Kidney epithelial cell (primary cell): Measurements from ENCODE around the gene ARHGAP29. TPM values are rescaled to one million over a fixed set of nuclear protein-coding genes. Genes with fewer than 3 reads are reported as not detected.

ENCODE experiments used
- DNase-seq: peaks from one replicate; pipeline ENCODE4 v3.0.0-alpha.2; 2010; ENCODE audit warnings: low read depth
- H3K27me3 ChIP-seq: 2 replicates; pipeline ENCODE4 v1.6.0; 2011; ENCODE audit warnings: low read length; ENCODE audit not compliant: control insufficient read depth, insufficient read depth
- H3K36me3 ChIP-seq: 2 replicates; pipeline ENCODE4 v1.5.1; 2011; ENCODE audit warnings: low read length; ENCODE audit not compliant: control insufficient read depth, insufficient read depth
- H3K4me3 ChIP-seq: 2 replicates; pipeline ENCODE4 v1.5.1; 2011; ENCODE audit warnings: low read depth, mild to moderate bottlenecking, control low read depth, low read length
- CTCF ChIP-seq: IDR thresholded peaks from 2 replicates; pipeline ENCODE4 v1.5.1; 2011; ENCODE audit warnings: mild to moderate bottlenecking, moderate library complexity, low read length, control low read depth, inconsistent platforms; ENCODE audit not compliant: insufficient read depth, poor library complexity, severe bottlenecking
- total RNA-seq: library from RNA; depleted of rRNA; stranded (reverse); fragments of >200 nt; gene quantifications from 2 replicates; pipeline ENCODE4 v1.2.3, GENCODE V29; 2015

The ARHGAP29 gene
- total RNA-seq, 1 donor from 2014 or later: 82.3 TPM

GRCh38 chr1:94245747-94246438 lies 8.5 kb upstream of the ARHGAP29 start:
- H3K4me3 ChIP-seq: peak overlapping the region; percentile 97
- TF ChIP-seq CTCF: no peak
- H3K27me3 ChIP-seq: no peaks in the 10 kb centered on the region
- no peak for DNase-seq
- no peaks in the 10 kb centered on the region for H3K36me3 ChIP-seq

- no peak for TF ChIP-seq CTCF
- Histone ChIP-seq H3K27me3 (no peaks in the 10 kb centered on the region), H3K4me3 (peak overlapping the region; percentile 97), H3K36me3 (no peaks in the 10 kb centered on the region)
- DNase-seq: no peak
Observed at GRCh38 chr1:94244816-94245215, 7.4 kb upstream of the ARHGAP29 start.

- DNase-seq: no peak
- no peaks in the 10 kb centered on the region for H3K27me3 ChIP-seq
- peak overlapping the region; percentile 97 for H3K4me3 ChIP-seq
- TF ChIP-seq CTCF: no peak
- H3K36me3 ChIP-seq: no peaks in the 10 kb centered on the region
Observed at GRCh38 chr1:94243665-94244064, 6.3 kb upstream of the ARHGAP29 start.

- TF ChIP-seq CTCF: peak; percentile 35
- DNase-seq: no peak
- Histone ChIP-seq H3K27me3 (no peaks in the 10 kb centered on the region), H3K4me3 (no peak overlapping the region), H3K36me3 (no peaks in the 10 kb centered on the region)
Observed at GRCh38 chr1:94240822-94241221, 3.4 kb upstream of the ARHGAP29 start.

- DNase-seq: no peak
- Histone ChIP-seq H3K4me3 (peak overlapping the region; percentile 57), H3K27me3 (no peaks in the 10 kb centered on the region), H3K36me3 (no peaks in the 10 kb centered on the region)
- TF ChIP-seq CTCF: no peak
Observed at GRCh38 chr1:94239796-94240195, 2.4 kb upstream of the ARHGAP29 start.

GRCh38 chr1:94239051-94239450 lies 1.7 kb upstream of the ARHGAP29 start:
- TF ChIP-seq CTCF: no peak
- DNase-seq: no peak
- Histone ChIP-seq H3K36me3 (no peaks in the 10 kb centered on the region), H3K4me3 (peak overlapping the region; percentile 57), H3K27me3 (no peaks in the 10 kb centered on the region)
